Mucosa of rectum (tissue), 2 donors: ENCODE results near the gene KRT6B.

Source experiments
- H3K27ac ChIP-seq, 2 donors: one replicate each; pipeline ENCODE4 v1.7.0; 2013; ENCODE audit warnings: inconsistent platforms in 2 of 2, low read depth in 2 of 2, low read length in 2 of 2
- H3K27me3 ChIP-seq, 2 donors: one replicate each; pipeline ENCODE4 v1.7.0; 2013; ENCODE audit warnings: low read length in 2 of 2; ENCODE audit not compliant: control insufficient read depth in 2 of 2, insufficient read depth in 2 of 2
- H3K36me3 ChIP-seq, 2 donors: one replicate each; pipeline ENCODE4 v1.7.0; 2013; ENCODE audit warnings: low read length in 2 of 2; ENCODE audit not compliant: control insufficient read depth in 2 of 2, insufficient read depth in 2 of 2
- H3K4me1 ChIP-seq, 2 donors: one replicate each; pipeline ENCODE4 v1.7.0; 2013; ENCODE audit warnings: low read length in 2 of 2, mild to moderate bottlenecking in 1 of 2; ENCODE audit not compliant: control insufficient read depth in 2 of 2, insufficient read depth in 2 of 2
- H3K4me3 ChIP-seq, 2 donors: one replicate each; pipeline ENCODE4 v1.7.0; 2013; ENCODE audit warnings: low read length in 2 of 2
- H3K9ac ChIP-seq, 2 donors: one replicate each; pipeline ENCODE4 v1.7.0; 2013; ENCODE audit warnings: low read length in 2 of 2, low read depth in 1 of 2, mild to moderate bottlenecking in 1 of 2
- H3K9me3 ChIP-seq, 2 donors: one replicate each; pipeline ENCODE4 v1.7.0; 2013; ENCODE audit warnings: low read length in 2 of 2; ENCODE audit not compliant: control insufficient read depth in 2 of 2
- donor health status: healthy.
- donor health status: Normal muscosa, but diverticular disease.

Gene KRT6B

GRCh38 chr12:52432559-52433207, 19.3 kb downstream of the KRT6B start:
- Histone ChIP-seq H3K9me3 (no peaks in the 10 kb centered on the region), H3K27me3 (peaks cover 0 to 18% of the 10 kb centered on the region in 2 donors), H3K9ac (no peak overlapping the region)

GRCh38 chr12:52428121-52428520, 23.8 kb downstream of the KRT6B start:
- Histone ChIP-seq H3K4me3 (no peak overlapping the region), H3K27me3 (peaks cover 0 to 18% of the 10 kb centered on the region in 2 donors), H3K36me3 (no peaks in the 10 kb centered on the region), H3K4me1 (no peaks in the 10 kb centered on the region), H3K9me3 (no peaks in the 10 kb centered on the region), H3K27ac (no peak overlapping the region), H3K9ac (no peak overlapping the region)

More at GRCh38 chr12:52432559-52433207, 19.3 kb downstream of the KRT6B start:
- Histone ChIP-seq H3K4me1 (peaks cover 7 to 14% of the 10 kb centered on the region in 2 donors), H3K4me3 (no peak overlapping the region), H3K36me3 (no peaks in the 10 kb centered on the region), H3K27ac (no peak overlapping the region)

GRCh38 chr12:52427083-52427482, 24.9 kb downstream of the KRT6B start:
- Histone ChIP-seq H3K9me3 (no peaks in the 10 kb centered on the region), H3K4me1 (no peaks in the 10 kb centered on the region), H3K4me3 (no peak overlapping the region), H3K9ac (no peak overlapping the region), H3K27me3 (peaks cover 0 to 9% of the 10 kb centered on the region in 2 donors), H3K36me3 (no peaks in the 10 kb centered on the region), H3K27ac (no peak overlapping the region)

DNA sequence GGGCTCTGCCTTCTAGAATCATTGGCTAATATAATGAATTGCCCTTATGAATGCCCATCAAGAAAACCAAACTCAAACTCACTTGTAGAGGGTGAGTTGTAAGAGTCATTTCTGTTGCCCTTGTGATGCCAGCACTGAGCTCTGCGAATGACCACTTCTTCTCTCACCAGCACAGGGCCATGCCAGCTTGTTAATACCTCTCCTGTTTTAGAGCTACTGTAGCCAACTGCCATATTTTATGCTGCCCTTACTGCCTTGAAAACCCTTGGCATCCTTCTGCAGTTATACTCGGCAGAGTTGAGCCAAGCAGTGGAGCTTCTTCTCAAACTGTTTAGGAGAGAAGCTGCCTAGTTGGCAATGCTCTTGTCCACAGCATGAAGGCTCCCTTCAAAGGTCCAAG, 25.9 kb downstream of the KRT6B start:
- H3K4me1 ChIP-seq, result no peaks in the 10 kb centered on the region
- H3K27ac ChIP-seq, result no peak overlapping the region
- no peaks in the 10 kb centered on the region for H3K9me3 ChIP-seq

DNA sequence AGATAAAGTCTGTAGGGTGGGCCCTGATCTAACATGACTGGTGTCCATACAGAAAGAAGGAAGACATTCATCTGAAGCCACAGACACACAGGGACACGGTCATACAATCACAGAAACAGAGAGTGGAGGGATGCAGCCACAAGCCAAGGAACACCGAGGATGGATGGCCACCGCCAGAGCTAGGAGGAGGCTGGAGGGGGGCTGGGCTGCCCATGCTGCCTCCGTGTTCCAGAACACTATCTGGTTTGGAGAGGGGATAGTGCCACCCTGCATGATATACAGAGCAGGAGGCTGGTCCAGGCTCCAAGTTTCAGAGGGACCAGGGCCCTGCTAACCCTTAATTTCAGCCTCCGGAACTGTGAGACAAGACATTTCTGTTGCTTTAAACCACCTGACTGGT, 26.5 kb downstream of the KRT6B start:
- no peaks in the 10 kb centered on the region for H3K36me3 ChIP-seq
- H3K27me3 ChIP-seq, result no peaks in the 10 kb centered on the region
- H3K9me3 ChIP-seq, result no peaks in the 10 kb centered on the region
- H3K9ac ChIP-seq, result no peak overlapping the region
- no peak overlapping the region for H3K27ac ChIP-seq
- no peak overlapping the region for H3K4me3 ChIP-seq
- no peaks in the 10 kb centered on the region for H3K4me1 ChIP-seq

More for the DNA sequence above, 25.9 kb downstream of the KRT6B start:
- Histone ChIP-seq H3K36me3 (no peaks in the 10 kb centered on the region), H3K4me3 (no peak overlapping the region), H3K9ac (no peak overlapping the region), H3K27me3 (peaks cover 0 to 5% of the 10 kb centered on the region in 2 donors)

DNA sequence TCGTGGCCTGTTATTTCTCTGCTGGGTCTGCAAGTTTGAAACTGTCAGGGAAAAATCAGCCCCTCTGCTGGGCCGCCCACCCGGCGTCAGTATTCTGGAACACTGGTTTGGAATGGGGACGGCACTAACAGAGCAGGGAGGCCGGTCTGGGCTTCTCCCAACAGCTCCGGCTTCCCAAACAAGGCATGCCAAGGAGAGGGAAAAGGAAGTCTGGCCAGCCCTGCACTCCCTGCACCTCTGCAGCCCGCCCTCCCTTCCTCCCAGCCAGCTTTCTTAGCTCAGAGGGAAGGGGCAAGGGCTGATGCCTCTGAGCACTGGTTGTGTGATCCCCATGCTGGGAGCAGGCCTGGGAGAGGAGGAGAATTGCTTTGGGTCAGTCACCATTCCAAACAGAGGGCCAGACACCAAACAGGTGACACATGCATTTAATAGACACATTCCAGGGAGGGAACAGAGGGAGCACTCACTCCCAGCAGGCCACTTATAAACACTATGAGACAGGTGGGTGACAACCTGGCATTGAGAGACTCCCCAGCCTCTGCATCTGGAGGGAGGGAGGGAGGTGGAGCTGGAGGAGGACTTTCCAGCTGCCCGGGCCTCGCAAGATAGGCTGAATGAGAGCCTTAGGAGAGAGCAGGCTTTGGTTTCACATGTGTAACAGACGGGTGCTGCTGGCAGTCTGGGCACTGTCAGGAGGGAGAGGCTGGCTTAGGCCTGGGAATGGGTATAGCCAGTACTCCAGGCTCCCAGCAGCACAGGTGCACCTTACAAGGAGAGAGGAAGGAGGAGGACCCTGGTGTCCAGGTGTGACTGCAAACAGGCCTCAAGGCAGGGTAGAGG, 28.1 kb downstream of the KRT6B start:
- H3K27me3 ChIP-seq, result no peaks in the 10 kb centered on the region
- no peak overlapping the region for H3K27ac ChIP-seq
- no peaks in the 10 kb centered on the region for H3K36me3 ChIP-seq
- no peaks in the 10 kb centered on the region for H3K4me1 ChIP-seq
- H3K9ac ChIP-seq, result no peak overlapping the region
- no peaks in the 10 kb centered on the region for H3K9me3 ChIP-seq
- no peak overlapping the region for H3K4me3 ChIP-seq

DNA sequence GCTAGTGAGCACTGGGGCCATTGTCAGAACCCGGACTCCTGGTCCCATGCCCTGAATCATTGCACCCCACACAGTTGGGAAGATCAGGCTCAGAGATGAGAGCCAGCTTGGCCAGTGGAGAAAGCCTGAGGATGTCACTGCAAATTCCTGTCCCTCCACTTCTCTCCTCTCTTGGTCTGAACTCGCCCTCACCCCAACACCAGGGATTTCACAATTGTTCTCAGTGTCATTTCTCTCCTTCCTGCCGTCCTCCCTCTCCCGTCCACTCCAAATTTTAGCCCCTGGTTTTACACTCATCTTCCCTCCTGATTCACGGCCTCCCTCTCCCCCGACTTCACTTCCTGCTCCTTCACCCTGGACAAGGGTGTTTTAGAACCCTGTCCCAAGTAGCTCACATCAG, 28.9 kb downstream of the KRT6B start:
- H3K27ac ChIP-seq, result peak overlapping the region in 1 of 2 donors; percentile 6
- no peak overlapping the region for H3K4me3 ChIP-seq
- H3K9ac ChIP-seq, result no peak overlapping the region
- H3K4me1 ChIP-seq, result no peaks in the 10 kb centered on the region
- no peaks in the 10 kb centered on the region for H3K9me3 ChIP-seq
- H3K27me3 ChIP-seq, result no peaks in the 10 kb centered on the region
- H3K36me3 ChIP-seq, result no peaks in the 10 kb centered on the region

- Histone ChIP-seq H3K4me1 (peaks cover 0 to 8% of the 10 kb centered on the region in 2 donors), H3K9ac (no peak overlapping the region), H3K36me3 (no peaks in the 10 kb centered on the region), H3K9me3 (no peaks in the 10 kb centered on the region), H3K27me3 (no peaks in the 10 kb centered on the region), H3K27ac (no peak overlapping the region), H3K4me3 (no peak overlapping the region)
Measured at GRCh38 chr12:52419656-52420055, 32.3 kb downstream of the KRT6B start.

GRCh38 chr12:52418576-52419110, 33.3 kb downstream of the KRT6B start:
- no peak overlapping the region for H3K9ac ChIP-seq
- no peak overlapping the region for H3K4me3 ChIP-seq
- no peaks in the 10 kb centered on the region for H3K27me3 ChIP-seq
- H3K27ac ChIP-seq, result no peak overlapping the region
- H3K36me3 ChIP-seq, result no peaks in the 10 kb centered on the region
- no peaks in the 10 kb centered on the region for H3K9me3 ChIP-seq
- H3K4me1 ChIP-seq, result peaks cover 0 to 8% of the 10 kb centered on the region in 2 donors

- Histone ChIP-seq H3K4me3 (no peak overlapping the region), H3K36me3 (no peaks in the 10 kb centered on the region), H3K4me1 (peaks cover 0 to 8% of the 10 kb centered on the region in 2 donors), H3K27ac (no peak overlapping the region), H3K9ac (no peak overlapping the region), H3K9me3 (no peaks in the 10 kb centered on the region), H3K27me3 (no peaks in the 10 kb centered on the region)
Measured at GRCh38 chr12:52417740-52418139, 34.2 kb downstream of the KRT6B start.
